HG03064 (cell line): ENCODE results near the gene MAS1L.
"Not testable (repeated sequence)": the region's sequence is repeated elsewhere in the genome, so short reads cannot be mapped to it uniquely, and the experiment has no call there.

Experiments used
- ATAC-seq: cut with Tn5 transposase; IDR thresholded peaks from one replicate; pipeline ENCODE4 v1.9.1; 2021; ENCODE audit warnings: low read depth; ENCODE audit not compliant: unreplicated experiment

MAS1L gene

DNA sequence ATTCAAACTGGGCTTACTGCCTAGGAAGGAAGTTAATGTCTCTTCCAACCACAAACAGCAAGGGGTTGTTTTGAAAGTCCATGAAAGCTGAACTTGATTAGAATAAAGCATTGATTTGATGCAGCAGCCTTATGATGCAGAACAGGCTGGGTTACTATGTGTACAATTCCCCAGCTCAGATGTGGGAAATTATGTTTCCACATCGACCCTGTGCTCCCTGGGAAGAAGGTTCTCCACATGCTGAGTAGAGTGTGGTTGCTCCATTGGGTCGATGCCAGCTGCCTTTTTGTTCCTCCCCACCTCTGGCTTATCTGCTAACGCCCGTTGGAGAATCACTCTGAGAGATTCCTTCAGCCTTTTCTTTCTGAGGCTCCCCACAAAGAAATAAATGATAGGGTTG is 1.2 kb downstream of the MAS1L start:
- ATAC-seq = no peak

DNA sequence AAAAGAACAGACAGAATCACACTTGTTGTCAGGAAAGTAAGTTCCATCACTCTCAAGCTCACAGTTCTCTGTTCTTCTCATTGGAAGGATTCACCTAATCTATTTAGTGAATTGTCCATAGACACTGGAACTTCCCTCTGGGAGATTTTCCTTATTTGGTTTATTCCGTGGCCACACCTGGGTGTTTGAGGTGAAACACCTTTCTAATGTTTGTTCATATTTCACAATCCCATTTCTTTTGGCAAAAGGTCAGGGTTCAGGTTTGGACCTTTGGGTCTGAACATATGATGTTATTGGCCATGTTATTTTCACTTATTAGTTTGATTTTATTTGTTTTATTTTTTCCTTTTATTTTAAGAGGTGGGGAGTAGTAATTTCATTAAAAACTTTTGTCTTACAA is 4.0 kb downstream of the MAS1L start:
- no peak for ATAC-seq

DNA sequence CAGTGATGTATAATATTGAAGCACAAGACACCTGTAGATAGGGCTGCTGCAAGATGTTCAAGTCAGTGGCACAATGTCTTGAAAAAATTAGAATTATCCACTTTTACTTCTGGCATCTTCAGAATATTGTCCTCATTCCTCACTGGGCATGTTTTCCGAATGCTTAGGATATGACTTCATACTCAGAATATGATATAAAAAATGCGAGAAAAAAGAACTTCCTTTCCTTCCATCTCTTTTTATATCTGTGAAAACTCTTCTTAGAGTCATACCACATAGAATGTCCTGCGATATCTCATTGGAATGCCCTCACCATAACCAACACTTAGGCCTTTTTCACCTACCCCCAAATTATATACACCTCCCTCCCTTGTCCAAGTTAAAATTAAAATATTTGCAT is 4.6 kb downstream of the MAS1L start:
- no peak for ATAC-seq

DNA sequence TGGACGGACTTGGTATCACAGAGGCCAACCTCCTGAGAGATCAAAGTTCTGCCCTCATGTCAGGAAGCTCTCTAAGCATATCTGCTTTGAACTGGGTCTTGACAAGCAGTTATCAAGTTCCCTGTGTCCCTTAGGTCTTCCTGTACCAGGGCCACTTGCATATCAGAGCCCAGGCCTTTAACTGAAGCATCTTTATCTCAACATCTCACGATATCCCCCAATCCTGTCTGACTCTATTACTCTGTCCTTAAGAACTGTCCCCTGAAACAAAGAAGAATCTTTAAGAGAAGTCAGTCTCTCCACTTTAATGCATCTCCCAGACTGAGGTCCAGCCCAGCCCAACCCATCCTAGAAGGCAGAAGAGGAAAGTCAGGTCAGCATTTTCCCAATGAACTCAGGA is 8.2 kb downstream of the MAS1L start:
- no peak for ATAC-seq

DNA sequence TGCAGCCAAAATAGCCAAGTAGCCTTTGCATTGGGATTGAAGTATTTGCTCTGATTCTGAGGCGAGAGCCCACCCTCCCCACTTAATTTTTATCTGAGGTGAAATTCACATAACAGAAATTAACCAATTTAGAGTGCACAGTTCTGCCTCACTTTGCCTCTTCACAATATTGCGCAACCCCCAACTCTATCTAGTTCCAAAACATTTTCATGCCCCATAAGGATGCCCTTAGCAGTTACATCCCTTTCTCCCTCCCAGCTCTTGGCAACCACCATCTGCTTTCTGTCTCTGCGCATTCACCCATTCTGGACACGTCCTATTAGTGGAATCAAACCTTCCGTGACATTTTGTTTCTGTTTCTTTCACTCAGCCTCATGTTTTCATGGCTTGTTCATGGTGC is 9.0 kb downstream of the MAS1L start:
- ATAC-seq = no peak

DNA sequence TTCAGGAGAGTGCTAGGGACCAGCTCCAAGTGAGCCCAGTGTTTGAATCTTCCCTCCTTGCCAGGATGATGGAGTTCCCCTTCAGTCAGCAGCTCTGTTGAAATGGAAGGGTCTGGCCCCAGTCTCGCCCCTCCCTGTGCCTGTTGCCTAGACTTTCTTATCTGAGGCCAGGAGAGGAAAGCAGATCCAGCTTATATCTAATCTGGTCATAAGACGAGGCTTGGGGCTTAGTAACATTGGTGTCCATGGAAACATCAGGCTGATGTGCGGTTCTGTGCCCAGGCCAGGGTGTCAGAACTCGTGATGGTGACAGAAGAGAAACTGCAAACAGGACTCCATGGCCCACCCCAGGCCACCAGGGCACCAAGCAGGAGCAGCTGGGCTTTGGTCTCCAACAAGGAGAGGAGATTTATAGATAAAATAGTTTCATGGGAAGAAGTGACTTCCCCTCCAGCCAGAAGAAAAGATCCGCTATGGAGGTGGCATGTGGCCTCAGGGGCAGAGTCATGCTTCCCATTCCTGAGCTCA is 9.8 kb downstream of the MAS1L start:
- no peak for ATAC-seq

DNA sequence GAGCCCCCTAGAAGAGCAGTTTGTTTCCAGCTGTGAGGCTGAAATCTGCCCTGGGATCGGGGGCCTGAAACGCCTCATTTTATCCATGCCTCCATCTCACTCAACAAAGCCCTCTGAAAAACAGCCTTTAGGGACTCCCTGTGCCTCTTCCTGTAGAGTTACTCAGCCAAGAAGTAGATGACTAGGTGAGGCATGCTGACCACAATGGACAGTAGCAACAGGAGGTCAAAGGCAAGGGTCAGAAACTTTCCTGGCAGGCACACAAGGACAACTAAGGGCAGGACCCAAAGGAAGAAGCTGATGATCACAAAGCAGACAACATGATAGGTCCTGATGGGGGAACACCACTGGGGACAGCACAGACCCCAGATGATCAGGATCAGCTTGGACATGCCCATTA is 12.8 kb downstream of the MAS1L start:
- no peak for ATAC-seq

DNA sequence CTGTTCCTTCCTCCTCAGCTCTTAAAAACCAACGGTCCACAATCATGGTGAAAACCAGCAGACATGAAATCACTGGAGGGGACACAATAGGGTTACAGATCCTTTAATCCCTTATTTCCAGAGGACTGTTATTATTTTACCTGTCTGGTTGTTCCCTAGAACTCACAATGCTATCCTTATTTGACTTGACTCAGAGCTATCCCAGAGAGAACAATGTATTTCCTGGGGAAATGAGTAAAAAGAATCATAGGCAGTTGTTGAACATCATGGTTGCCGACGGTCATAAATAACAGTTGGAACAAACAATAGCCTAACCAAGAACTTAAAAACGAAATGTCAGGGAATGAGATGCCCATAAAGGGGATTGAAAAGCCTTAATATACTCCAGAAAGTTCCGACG is 21.5 kb downstream of the MAS1L start:
- ATAC-seq = no peak

DNA sequence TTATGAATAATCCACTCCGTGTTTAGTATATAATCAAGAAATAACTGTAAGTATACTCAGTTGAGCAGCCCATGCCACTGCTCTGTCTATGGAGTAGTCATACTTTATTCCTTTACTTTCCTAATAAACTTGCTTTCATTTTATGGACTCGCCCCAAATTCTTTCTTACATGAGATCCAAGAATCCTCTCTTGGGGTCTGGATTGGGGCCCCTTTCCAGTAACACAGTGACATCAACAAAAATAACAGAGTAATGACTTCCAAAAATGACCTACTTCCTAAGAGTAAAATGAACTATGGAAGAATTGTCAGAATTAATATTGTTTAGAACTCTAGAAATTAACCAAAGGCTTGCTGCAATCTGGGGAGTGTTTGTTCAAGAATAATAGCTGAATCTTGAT is 22.0 kb downstream of the MAS1L start:
- ATAC-seq = no peak

DNA sequence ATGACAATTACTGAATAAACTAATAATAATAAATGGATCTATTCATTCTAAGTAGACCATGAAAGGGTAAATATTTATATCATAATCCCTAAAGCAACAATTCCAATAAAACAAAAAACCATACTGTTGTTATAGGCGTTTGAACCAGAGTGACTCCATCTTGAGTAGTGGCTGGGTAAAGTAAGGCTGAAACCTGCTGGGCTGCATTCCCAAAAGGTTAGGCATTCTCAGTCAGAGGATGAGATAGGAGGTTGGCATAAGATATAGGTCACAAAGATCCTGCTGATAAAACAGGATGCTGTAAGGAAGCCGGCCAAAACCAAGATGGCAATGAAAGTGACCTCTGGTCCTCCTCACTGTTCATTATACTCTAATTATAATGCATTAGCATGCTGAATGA is 22.5 kb downstream of the MAS1L start:
- ATAC-seq = no peak

DNA sequence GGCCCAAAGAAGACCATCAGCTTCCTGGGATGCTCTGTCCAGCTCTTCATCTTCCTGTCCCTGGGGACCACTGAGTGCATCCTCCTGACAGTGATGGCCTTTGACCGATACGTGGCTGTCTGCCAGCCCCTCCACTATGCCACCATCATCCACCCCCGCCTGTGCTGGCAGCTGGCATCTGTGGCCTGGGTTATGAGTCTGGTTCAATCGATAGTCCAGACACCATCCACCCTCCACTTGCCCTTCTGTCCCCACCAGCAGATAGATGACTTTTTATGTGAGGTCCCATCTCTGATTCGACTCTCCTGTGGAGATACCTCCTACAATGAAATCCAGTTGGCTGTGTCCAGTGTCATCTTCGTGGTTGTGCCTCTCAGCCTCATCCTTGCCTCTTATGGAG is 25.7 kb downstream of the MAS1L start:
- no peak for ATAC-seq

DNA sequence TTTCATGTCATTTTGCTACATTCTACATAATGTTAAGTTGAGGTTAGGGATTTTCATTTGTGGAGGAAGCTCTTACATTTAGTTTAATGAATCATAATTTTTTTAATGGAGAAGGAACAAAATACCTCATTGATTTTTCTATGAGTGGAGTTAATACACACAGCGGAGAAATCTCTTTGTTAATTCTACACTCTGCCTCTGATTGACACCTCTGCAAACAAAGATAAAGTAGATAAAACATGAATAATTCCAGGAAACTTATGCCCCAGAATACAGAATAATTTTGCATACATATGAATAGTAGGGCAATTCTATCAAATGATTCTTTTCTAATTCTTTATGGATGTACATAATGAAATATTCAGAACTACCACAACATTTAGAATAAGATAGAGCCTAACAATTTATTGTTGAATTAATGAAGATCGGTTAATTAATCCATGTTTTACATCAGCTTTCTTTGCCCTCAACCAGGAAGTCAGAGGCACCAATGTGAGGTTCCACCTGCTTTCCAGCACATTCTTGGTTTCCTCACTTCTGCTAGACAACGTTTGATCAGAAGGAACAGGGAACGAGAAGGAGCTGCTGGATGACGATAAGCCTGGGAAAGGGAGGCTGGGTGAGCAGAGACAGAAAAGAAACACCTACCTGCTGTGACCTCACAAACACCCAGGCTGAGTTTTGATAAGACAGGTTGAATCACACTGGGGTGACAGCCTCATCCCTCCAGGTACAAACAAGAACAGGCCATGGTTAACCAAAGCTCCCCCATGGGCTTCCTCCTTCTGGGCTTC is 26.5 kb downstream of the MAS1L start:
- no peak for ATAC-seq

DNA sequence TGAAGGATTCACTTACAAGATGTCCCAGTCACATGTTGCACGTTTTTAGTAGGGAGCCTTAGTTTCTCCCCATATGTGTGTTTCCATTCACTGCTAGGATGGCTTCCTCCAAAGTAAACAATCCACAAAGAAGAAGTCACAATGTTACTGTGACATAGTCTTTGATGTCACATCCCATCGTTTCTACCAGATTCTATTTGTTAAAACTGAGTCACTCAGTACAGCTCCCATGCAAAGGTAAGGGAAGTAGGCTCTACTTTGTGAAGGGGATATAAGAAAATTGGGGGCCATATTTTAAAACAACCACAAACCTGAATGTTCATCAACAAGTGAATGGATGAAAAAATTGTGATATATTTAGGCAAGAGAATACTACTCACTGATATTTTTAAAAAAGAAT is 30.8 kb downstream of the MAS1L start, which contains the start of the genes OR11A1 and OR2H1:
OR11A1 (minus strand) TSS at position 101 of the 400 bp plus-strand sequence. CDS start 29,430 bp downstream, outside the sequence.
OR2H1 (plus strand) TSS at position 185 of the 400 bp plus-strand sequence. CDS start 4,615 bp downstream, outside the sequence.
- ATAC-seq = no peak

DNA sequence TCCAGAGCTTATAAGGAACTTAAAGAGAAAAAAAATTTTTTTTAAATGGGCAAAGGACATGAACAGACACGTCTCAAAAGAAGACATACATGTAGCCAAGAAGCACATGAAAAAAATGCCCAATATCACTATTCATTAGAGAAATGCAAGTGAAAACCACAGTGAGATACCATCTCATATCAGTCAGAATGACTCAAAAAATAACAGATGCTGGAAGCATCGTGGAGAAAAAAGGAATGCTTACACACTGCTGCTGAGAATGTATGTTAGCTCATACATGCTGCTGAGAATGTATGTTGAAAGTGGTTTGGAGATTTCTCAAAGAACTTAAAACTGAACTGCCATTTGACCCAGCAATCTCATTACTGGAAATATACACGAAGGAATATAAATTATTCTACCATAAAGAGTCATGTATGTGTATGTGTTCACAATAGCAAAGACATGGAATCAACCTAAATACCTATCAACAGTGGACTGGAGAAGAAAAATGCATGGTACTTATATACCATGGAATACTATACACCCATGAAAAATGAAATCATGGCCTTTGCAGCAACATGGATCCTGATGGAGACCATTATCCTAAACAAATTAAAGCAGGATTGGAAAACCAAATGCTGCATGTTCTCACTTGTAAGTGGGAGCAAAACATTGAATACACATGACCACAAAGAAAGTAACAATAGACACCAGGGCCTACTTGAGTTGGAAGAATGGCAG is 36.1 kb downstream of the MAS1L start:
- ATAC-seq = no peak

DNA sequence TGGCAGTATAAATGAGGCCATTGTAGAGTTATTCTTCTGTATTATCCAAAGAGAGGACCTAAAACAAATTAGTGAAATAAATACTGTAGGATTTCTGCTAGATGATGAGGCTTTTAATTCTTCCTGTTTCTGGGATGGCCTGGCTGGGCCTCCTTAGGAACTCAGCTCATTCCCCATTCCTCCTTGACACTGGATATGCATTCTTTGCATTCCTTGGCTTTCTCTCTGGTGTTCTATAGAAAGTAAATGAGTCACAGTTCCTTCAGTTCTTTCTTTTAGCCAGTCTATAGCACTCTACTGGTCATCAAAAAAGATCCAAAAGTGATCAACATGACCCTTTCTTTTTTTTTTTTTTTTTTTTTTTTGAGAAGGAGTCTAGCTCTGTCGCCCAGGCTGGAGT is 40.1 kb downstream of the MAS1L start:
- no peak for ATAC-seq

DNA sequence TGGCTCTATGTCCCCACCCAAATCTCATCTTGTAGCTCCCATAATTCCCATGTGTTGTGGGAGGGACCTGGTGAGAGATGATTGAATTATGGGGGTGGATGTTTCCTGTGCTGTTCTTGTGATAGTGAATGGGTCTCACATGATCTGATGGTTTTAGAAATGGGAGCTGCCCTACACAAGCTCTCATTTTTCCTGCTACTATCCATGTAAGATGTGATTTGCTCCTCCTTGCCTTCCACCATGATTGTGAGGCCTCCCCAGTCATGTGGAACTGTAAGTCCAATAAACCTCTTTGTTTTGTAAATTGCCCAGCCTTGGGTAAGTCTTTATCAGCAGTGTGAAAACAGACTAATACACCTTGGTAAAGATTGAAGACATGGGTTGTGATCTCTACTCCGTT is 43.7 kb downstream of the MAS1L start:
- ATAC-seq = not testable (repeated sequence)

DNA sequence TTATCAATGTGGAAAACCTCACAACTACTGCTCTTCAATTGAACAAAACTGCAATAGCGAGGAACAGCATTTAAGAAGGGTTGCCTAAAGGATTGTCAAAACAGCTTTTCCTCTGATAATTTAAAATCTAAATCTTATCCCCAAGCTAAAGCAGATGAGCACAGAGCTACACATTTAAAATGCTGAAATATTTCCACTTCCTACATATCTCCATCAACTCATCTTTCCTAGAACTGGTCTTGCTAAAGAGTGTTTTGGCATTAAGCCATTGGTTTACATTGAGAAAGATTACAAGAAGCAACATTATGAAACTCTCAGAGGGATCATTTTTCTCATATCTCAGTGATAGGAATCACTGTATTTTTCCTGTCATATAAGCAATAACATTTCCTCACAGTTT is 45.0 kb downstream of the MAS1L start:
- no peak for ATAC-seq

DNA sequence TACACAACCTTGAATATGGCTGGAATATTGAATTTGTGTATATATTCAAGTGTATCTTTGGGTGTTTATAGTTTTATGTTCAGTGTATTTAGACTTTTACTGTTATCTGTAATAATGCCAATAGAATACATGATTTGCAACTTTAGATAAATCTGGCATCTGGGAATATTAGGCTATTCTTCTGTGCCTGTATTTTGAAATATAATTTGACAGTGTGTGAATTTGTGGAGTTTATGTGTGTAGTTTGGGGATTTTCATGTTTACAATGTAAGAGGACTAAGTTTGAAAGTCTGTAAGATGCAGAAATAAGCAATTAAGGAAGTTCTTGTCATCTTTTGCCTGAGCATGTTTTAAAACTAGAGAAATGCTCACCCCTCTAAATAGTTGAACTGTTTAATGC is 48.8 kb downstream of the MAS1L start, which contains the start of gene OR10C1:
OR10C1 (plus strand) TSS at position 301 of the 400 bp plus-strand sequence. CDS start 710 bp downstream, outside the sequence.
- ATAC-seq = no peak

DNA sequence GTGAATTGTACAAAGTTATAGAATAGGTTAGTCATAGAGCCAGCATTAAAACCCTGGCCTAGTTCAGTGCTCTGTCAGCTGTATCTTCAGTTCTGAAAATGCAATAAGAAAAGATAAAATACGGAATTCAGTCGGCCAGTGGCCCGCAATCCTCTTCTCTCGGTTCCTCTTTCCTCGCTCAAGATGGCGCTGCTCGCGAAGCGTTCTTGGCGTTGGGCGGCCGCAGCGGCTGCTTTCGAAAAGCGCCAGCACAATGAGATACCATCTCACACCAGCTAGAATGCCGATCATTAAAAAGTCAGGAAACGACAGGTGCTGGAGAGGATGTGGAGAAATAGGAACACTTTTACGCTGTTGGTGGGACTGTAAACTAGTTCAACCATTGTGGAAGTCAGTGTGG is 51.0 kb downstream of the MAS1L start:
- ATAC-seq = not testable (repeated sequence)
